22Rv1 (cell line): Measurements from ENCODE around the gene LRBA.

ENCODE experiments used
- CTCF ChIP-seq: fragments of 450-650 bp; IDR thresholded peaks from 2 replicates; pipeline ENCODE4 v1.5.1; 2017; ENCODE audit warnings: mild to moderate bottlenecking
- ZFX ChIP-seq: fragments of 450-650 bp; IDR thresholded peaks from 2 replicates; pipeline ENCODE4 v1.6.1; 2017; ENCODE audit warnings: antibody characterized with exemption, borderline replicate concordance

- peak; percentile 14; the same call in 1 of the 2 replicates for TF ChIP-seq CTCF
- TF ChIP-seq ZFX = no peak
These were observed 215.9 kb downstream of the LRBA start for GRCh38 chr4:150799207-150799606.
